GM19239 (cell line): ENCODE data around the gene C17orf50.

Source experiments
- DNase-seq: peaks from one replicate; pipeline ENCODE4 v3.0.0; 2011; ENCODE audit warnings: low spot score; ENCODE audit not compliant: insufficient read length
- FAIRE-seq: peaks from 2 replicates; lab custom pipeline; 2011; peaks lifted over from hg19 to GRCh38; lab: Jason Lieb, UNC

C17orf50 gene

DNA sequence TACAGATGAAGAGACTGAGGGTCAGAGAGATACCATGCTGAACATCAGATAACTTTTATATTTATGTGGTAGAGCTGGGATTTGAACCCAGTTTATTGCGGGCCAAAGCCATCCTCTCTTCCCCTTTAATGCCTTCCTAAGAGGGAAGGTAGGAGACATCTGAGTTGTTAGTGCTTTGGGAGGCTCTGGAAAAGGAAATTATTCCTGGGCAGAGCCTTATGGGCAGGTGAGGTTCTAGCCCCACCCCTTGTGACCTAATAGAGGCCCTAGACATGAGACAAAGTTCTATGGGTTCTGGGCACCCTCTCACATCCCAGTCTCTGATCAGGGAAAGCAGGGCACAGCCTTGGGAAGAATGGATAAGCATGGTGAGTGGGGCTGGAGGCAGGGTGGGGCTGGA, at the start of gene C17orf50:
Gene C17orf50 (plus strand): TSS at position 301 of the 400 bp plus-strand sequence. CDS start 55 bp downstream, at position 356.
- DNase-seq, result no peak
- FAIRE-seq, result no peak

DNA sequence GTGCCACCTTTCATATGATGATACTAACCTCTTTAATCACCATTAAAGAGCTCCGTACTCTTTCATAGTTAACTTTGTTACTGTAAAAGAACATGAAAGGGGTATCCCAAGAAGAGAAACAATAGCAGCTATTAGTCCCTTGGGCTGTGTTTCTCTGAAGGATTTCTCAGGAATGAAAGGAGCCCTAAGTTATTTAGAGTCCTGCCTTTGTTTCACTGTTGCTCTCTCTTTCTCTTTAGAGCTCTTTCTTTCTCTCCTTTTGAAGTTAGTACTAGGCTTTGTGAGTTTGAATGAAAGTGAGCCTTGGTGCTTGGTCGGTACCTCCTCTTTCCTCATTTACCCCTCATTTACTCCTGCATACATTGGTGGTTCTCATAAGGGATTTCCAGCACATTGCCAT, 49.7 kb upstream of the C17orf50 start:
- no peak for FAIRE-seq

DNA sequence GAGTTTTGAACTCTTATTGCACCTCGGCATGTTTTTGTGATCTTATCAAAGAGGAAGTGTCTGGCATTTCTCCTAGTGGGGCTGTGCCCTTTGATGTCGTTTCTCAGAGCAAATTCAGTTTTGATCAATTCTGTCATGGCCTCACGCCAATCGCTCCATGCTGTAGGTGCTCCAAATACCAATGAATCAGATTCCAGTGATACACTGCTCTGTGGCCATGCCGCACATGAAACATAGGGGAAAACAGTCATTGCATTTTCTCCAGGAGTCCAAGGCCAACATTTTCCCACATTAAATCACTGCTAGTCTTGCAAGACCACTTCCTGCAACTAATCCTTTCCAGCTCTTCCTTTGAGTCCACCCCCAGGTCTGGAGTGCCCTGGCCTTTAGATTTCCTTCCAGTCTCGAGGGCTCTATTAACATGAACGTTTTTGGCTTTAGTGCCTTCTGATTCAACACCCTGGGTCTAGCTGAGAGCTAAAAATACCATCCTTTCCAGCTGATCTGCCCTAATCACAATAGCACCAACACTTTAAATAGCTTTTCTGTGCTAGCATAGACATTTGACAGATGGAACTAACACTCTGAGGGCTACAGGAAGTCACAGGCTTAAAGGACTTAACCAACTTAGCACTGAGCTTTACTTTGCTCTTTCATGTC, 47.5 kb upstream of the C17orf50 start:
- DNase-seq (no peak), FAIRE-seq (no peak)

More for the DNA sequence above, 49.7 kb upstream of the C17orf50 start:
- DNase-seq, result no peak

DNA sequence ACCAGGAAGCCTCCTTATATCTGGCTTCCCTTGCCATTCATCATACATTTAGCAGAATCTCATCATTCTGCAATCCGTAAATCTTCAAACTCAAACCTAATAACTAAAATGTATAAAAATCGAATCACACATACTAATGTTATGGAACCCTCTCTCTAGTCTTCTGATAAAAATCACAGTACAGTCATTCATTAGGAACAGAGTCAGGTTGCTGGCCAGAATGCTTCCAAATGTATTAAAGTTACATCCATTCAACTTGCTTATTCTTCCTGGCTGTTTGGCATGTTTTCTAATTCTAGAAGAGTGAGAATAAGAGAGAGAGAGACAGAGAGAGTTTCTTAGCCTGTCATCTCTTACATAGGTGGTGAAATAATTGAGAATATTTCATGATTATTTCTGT, 45.7 kb upstream of the C17orf50 start:
- no peak for DNase-seq
- FAIRE-seq, result no peak

DNA sequence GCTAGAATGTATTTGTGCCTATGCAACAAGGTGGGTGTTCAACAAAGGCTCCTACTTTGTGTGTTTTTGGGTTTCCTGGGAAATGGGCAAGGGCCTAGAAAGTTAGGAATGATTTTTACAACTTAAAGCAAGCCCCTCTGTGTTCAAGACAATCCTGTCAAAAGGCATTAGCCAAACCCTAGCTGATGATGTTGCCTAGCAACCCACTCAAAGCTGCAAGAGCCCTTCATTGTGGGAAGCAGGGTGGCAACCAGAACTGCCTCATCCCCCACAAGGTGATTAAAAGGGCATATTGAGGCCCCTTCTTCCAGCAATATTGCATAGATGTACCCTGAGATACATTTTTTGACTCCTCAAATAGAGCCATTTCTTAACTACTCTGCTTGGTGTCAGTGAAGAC, 45.3 kb upstream of the C17orf50 start:
- no peak for DNase-seq
- no peak for FAIRE-seq

DNA sequence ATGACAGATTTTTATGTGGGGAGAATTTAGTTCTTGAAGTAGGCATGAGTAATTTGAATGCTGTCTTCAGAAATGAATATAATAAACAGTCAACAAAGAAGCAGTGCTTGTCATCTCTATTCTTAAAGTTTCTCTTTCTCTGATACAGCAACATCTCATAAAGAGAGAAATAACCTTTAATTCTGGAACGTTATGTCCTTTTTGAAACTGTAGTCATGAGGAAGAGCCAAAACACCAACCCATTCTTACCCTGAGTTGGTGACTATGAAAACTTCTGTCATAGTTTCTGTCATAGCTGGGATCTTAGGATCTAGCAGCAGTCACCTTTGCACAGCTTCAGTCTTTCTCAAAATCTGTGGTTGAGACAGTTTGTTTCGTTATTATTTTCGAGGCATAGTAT, 44.5 kb upstream of the C17orf50 start:
- no peak for FAIRE-seq

DNA sequence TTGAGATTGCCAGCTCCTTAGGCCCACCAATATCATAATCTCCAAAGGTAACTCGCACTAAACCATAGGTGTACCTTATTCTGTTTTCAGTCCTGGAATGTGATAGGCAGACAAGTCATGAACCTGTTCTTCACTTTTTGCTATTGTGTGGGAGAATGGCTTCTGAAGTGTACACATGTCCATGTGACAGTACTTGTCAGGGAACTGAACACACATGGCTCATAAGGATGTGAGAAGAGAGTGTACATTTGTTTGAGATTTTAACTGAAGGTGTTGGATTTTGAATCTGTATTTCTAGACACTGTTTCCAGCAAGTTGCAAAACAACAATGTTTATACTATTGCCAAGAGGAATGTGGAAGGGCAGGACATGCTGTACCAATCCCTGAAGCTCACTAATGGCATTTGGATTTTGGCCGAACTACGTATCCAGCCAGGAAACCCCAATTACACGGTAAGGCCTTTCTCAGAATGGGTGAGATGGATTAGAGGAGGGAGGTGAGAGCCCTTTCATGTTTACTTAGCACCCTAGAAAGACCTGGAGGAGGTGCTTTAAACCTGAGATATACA, 43.7 kb upstream of the C17orf50 start:
- no peak for FAIRE-seq
- no peak for DNase-seq

More for the DNA sequence above, 44.5 kb upstream of the C17orf50 start:
- DNase-seq, result no peak

DNA sequence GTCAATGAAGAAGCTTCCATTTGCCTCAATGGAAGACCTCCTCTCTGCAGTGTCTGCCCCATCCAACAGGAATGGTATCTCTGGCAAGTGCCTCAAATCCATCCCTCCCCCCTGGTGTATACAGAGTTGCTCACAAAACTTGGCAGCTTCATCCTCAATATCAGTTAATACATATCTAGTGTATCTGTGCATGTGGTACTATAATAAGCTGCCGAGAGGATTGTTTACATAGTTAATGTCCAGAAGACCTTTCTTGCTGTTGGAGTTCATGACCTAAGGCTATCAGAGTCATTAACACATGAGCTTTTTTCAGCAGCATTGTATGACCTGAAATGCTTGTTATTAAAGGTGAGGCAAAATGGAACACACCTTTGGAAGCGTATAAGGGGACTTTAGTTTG, 43.2 kb upstream of the C17orf50 start:
- DNase-seq, result no peak
- FAIRE-seq, result no peak

DNA sequence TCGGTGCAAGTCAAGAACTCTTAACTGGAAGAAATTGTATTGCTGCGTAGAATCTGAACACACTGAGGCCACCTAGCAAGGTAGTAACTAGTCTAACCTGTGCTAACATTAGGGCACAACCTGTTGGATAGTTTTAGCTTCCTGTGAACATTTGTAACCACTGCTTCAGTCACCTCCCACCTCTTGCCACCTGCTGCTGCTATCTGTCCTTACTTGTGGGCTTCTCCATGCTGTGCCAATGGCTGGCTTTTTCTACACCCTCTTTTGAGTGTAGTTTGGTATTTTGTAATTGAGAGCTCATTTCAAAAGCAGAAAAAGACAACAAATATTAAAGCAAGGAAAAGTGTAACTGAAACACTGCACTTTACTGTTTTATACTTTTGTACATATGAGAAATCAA, 37.0 kb upstream of the C17orf50 start:
- no peak for FAIRE-seq
- DNase-seq, result no peak

DNA sequence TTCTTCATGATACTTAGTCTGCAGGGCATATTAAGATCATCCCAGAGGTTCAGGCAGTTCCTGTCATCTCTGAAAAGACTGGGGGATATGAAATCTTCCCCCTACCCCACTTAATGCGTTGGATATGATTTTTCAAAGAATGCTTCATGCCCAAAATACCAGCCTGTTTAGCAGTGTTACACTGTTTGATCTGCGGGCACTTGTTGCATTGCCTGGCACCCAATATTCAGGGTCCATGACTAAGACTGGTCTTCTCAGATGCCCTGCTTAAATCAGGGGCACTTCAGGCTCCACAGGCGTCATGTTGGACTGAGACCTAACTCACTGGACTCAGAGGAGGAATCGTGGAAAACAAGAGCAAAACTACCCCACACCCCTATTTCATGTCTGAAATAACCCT, 35.6 kb upstream of the C17orf50 start:
- FAIRE-seq (no peak), DNase-seq (no peak)

DNA sequence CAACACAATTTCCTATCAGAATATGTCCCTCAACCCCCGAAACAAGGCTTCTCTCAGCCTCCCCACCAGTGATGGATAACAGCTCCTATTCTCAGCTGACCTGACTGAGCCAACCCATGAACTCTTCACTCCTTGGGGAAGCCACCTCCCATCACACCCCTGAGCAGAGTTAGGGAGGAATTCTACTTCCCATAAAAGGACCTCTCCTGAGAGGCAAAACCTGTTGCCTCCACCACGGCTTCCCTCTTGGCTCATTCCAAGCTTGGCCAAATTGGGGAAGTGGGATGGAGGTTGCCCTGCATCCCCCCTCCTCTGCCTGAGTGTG, 34.9 kb upstream of the C17orf50 start:
- no peak for DNase-seq
- no peak for FAIRE-seq

DNA sequence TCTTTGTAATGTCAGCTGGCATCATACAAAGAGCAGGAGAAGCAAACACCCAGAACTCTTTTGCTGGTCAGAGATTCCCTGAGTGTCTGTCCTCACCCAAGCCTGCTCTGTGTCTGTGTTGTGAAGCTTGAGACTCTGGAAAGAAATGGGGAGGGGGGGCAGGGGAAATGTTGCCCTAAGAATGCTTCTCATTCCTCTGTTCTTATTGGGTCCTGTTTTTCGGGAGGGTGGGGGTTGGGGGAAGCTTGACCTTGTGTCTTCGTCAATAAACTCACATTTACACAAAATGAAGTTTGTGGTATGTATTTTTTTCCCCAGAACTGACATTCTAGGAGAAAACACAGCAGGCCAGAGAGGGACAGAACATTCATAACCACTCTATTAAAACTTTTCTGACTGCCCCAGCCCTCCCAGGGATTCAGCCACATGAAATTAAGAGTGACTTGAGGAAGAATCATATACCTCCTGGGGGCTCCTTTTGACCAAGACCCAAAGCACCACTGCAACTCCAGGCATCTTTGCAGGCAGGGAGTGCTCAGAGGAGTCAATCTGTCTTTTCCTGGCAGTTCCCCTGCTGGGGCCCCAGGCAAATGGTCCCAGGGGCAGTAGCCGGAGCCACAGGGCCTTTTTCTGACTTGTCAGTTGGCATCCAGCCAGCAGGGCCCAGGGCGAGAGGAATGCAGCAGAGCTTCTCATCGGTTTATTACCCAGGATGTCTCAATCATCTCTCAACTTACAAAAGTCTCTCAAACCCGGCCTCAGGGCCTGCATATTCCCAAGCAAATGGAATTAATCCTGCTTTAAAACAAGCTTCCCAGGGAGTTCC, 34.3 kb upstream of the C17orf50 start:
- DNase-seq (no peak), FAIRE-seq (no peak)

DNA sequence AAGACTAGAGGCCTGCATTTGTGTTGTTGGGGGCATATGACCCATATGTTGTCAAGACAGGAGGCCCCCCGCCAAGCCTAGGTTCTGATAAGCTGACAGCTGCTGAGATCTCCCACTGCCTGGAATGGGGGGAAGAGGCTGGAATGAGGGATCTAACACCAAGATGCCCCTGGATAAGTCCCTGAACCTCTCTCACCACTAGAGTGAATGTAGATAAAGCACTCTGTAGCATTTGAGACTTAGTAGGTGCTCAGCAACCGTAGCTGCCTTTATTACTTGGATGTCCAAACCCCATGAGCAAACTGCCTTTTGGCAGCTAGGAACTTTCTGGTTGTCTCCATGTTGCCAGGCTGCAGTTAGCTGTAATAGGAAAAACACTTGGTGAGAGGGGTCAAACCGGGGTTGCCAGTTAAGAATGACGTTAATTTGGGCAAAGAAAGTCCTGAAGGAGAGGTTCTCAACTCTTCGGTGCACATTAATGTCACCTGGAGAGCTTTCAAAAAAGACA, 33.7 kb upstream of the C17orf50 start:
- DNase-seq, result no peak
- no peak for FAIRE-seq

DNA sequence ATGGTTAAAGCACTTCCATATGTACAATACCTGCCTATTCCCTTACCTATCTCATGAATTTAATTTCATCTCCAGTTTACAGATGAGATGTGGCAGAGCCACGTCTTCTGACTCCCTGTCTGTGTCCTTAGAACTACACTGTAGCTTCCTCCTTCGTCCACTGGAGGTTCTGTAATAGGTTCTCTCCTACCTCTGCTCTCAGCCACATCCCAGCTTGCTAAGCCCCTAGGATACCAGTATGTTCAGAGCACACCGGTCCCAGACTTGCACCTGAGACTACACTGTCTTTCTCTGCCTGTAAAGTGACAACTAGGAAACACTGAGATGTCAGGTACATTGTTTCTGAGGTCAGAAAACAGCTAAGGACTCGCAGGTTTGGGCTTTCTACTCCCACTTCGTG, 33.1 kb upstream of the C17orf50 start:
- DNase-seq (no peak), FAIRE-seq (no peak)

DNA sequence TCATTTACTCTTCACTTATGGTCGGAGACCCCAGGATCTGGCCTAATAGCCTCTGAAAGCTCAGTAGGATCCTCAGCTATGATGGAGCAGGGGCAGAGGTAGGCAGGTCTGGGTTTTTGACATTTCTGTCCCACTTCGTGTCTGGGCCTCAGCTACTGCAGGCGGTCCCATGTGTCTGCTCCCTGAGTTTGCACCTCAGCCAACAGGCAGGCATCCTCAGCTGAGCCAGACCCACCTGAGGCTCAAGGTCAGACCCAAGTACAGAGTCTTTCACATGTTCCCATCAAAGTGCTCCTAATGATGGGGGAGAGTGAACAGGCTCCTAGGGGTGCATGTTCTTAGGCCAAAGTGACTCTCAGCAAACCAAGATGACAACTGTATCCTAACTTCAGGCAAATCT, 32.1 kb upstream of the C17orf50 start:
- FAIRE-seq (no peak), DNase-seq (no peak)

DNA sequence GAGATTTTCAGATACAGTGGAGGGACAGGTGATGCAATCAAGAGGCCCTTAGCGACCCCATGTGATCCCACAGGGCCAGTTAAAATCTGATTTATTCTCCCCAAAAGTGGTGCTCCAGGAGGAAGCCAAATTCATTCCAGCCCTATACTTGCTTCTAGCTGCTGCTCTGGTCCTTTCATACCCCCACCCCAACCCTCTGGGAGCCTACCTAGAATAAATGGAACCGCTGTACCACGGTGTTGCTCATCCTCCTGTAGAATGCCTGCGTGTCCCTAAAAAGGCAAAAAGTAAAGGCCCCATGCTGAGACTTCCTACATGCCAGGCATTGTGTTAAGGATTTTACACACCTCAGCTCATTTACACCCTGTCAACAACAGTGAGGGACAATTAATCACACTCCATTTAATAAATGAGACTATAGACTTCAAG, 31.3 kb upstream of the C17orf50 start:
- DNase-seq (no peak), FAIRE-seq (no peak)

DNA sequence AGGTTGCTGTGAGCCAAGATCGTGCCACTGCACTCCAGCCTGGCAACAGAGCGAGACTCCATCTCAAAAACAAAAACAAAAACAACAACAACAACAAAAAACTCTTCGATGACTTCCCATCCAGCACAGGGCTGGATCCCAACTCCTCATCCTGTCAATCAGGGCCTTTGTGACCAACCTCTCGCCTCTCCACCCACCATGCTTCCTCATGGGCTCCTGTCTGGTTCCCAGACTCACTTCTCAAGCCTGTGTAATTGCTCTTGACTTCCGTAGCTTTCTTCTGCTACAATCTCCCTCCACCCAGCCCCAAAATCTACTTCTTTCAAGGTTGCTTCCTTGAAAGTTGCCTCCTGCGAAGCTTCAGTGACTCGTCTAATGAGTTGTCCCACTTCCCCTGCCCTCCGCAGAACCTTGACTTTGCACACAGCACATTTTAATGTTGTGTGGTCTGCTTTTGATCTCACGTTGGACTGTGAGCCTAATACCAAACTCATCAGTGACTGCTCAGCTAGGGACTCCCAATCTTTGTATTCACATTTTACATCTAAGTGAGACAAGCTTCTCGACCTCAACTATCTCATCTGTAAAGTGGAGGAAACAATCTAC, 30.2 kb upstream of the C17orf50 start:
- no peak for DNase-seq
- no peak for FAIRE-seq

DNA sequence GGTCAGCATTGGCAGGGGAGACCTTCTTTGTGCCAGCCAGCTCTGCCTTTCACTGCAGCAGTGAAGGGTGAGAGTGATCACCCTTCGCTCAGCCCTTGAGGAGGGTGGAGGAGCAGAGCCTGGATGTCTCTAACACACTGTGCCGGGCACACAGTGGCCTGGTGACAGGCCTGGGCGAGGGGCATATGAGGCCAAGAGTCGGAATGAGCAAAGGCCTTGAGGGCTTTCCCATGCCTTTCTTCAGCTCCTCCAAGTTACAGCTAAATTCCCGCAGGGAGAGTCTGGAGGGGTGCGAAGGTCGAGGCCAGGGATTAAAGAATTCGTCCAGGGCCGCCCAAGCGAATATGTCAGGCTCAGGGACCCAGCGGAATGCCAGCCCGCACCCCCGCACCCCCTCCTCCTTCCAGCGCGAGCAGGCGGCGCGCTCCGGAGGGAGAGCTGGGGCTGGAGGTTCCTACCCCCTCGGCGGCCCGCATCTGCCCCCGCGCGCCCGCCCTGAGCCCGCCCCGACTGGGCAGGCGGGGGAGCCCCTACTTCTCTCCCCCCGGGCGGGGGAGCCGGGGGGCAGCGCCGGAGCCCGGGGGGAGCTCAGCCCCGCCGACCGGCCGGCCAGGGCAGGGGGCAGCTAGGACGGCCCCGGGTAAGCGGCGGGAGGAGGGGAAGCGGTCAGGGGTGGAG, 29.3 kb upstream of the C17orf50 start, which contains the start of gene RASL10B:
Gene RASL10B (plus strand): TSS at position 401 of the 678 bp plus-strand sequence. CDS start 3,546 bp downstream, outside the sequence.
- no peak for DNase-seq
- no peak for FAIRE-seq

DNA sequence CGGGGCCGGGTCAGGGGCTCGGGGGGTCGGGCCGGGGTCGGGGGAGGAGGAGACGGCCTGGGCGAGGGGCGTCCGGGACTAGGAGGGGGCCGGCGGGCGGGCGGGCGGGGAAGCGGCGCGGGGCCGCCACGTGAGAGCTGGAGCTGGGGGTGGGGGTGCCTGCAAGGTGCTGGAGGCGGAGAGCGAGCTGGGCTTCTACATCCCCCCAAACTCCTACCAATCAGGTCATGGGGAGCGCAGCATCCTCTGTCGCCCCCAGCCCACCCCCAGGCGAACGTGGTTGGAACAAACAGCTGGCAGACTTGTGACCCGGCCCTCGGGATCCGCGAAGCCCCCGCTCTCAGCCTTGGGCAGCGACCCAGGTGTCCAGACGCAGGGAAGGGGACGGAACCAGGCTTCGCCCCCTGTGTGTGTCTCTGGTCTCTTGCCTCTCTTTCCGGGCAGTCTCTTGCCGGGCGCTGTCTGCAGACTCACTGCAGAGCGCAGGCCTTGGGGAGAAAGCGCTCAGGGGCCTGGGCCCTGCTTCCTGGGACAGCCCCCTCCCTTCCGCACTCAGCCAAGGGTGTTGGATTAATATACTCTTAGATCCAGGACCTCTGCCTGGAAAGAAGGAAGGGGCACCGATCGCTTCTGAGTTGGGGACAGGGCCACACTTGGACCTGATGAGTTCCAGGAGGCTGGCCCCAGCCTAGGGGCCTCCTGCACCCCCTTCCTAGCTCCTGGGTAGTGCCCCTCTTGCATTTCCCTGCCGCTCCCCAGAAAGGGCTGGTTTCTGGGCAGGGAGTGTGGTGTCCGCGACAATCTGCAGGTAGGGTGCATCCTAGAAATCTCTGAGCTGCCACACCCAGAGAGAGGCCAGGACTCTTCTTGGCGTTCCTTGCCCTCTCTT, 28.5 kb upstream of the C17orf50 start:
- no peak for DNase-seq
- FAIRE-seq, result no peak
